AG09319 (cell line): ENCODE results near the gene TMEM213.
A peak's percentile ranks its signal among the peaks of the same experiment; 100 is the strongest.

Experiments used
- DNase-seq: peaks from one replicate; pipeline ENCODE4 v3.0.0-alpha.2; 2010; ENCODE audit warnings: low read depth; ENCODE audit errors: extremely low read depth
- TF ChIP-seq, protein P1 (sequence below): IDR thresholded peaks from 2 replicates; pipeline ENCODE4 v1.5.1; 2011; ENCODE audit warnings: low read depth, mild to moderate bottlenecking, inconsistent platforms, low read length, moderate library complexity

Gene TMEM213

DNA sequence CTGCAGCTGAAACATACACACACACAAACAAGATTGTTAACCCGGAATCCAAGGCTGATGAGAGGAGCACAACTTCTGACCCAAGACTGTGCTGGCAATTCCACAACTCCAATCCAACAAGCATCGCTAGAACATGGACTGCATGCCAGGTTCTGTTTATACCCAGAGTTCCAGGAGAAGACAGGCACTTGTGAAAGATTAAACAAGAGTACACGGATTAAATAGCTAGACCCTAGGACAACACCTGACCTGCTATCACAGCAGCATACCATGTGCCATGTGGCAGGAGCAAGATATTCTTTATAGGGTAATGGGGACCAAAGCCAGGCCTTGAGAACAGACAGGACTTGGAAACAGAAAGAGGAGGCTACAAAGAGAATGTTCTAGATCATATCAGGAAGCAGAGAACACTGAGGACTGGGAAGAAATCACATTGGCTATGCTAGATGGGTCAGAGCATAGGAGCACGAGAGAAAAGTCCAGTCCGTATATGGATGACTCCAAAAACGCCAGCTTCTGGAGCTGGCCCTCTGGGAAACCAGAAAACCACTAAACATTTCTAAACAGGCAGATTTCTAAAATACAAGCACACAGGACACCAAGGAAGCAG, 83.9 kb downstream of the TMEM213 start:
- DNase-seq = no peak
- TF ChIP-seq, protein P1, sequence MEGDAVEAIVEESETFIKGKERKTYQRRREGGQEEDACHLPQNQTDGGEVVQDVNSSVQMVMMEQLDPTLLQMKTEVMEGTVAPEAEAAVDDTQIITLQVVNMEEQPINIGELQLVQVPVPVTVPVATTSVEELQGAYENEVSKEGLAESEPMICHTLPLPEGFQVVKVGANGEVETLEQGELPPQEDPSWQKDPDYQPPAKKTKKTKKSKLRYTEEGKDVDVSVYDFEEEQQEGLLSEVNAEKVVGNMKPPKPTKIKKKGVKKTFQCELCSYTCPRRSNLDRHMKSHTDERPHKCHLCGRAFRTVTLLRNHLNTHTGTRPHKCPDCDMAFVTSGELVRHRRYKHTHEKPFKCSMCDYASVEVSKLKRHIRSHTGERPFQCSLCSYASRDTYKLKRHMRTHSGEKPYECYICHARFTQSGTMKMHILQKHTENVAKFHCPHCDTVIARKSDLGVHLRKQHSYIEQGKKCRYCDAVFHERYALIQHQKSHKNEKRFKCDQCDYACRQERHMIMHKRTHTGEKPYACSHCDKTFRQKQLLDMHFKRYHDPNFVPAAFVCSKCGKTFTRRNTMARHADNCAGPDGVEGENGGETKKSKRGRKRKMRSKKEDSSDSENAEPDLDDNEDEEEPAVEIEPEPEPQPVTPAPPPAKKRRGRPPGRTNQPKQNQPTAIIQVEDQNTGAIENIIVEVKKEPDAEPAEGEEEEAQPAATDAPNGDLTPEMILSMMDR = no peak

DNA sequence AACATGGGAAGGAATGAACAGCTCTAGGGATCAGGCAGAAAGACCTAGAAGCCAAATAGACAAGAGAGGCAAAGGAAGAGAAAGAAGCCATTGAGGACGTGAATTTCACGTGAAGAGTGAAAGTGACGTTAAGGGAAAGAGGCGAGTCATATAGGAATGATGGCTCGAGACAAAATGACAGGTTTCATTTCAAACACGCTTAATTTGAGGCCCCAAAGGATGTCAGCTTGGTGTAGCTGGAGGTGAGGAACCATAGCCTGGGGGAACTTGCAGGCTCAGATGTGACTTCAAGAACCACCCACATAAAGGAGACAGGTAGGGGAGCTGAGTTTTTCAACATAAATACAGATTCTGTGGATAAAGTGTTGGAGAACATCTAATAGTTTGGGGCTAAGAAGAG, 84.5 kb downstream of the TMEM213 start:
- TF ChIP-seq, protein P1 = no peak

DNA sequence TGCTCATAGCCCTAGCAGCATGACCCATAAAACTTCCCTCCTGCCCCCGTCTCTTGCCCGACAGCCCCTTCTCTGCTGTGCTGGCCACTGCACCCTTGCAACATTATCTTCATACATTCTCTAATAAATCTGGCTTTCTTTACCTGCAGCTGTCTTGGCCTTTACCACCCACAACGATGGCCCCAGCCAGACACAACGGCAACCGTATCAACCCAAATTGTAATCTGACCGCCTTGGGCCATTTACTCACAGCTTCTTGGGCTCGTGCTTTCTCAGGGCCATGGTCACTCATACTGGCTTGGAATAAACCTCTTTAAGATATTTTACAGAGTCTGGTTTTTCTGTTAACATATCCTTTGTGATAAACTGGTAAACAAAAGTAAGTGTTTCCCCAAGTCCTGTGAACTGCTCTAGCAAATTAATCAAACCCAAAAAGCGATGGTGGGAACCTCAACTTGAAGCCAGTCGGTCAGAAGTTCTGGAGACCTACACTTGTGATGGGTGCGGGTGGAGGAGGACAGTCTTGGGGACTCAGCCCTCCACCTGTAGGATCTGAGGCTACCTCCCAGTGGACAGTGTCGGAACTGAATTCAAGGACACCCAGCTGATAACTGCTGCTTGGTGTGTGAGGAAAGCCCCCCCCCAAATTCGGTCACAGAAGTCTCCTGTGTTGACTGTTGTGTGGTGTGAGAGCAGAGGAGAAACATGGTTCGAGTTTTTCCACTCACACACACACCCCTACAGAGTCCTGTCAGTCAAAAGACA, 87.8 kb downstream of the TMEM213 start:
- DNase-seq = no peak
- TF ChIP-seq, protein P1 = peak; percentile 1

More for the DNA sequence above, 84.5 kb downstream of the TMEM213 start:
- DNase-seq = no peak

DNA sequence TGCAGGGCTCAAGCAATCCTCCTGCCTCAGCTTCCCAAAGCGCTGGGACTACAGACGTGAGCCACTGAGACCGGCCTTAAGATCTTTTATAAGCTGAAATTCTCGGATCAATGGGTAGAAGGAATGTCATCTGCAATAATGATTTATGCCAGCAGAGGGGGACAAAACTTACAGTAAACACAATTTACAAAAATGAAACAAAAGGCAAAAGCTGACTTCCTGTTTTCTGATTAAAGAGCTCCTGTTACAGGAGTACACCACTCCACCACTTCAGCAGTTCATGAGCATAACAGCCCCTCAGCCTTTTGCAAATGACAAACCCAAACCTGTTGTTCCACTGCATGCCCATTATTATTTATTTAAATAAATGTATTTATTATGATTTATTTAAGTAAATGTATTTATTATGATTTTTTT, 88.7 kb downstream of the TMEM213 start:
- peak; percentile 61 for DNase-seq
- TF ChIP-seq, protein P1 = peak; percentile 58

DNA sequence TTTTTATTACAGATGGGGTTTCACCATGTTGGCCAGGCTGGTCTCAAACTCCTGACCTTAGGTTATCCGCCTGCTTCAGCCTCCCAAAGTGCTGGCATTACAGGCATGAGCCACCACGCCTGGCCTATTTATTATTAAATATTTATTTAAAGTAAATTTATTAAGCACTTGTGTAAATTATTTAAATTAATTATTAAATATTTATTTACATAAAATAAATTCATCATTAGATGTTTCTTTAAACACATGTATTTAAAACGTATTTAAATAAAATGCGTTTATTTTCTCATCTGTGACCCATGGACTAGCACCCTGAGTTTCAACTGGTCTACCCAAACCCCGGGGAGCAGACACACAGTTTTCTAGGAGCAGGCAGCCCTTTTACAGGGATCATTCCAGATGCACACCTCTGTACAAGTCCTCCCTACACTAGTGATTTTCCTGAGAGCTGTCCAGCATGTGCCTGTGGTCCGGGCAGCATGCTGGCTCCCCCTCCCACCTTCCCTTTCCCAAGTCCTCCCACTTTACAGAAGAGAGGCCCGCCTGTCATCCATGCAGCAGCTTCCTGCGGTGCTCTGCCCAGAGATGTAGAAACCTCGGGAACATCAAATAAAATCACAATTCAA, 89.4 kb downstream of the TMEM213 start:
- TF ChIP-seq, protein P1 = no peak
- DNase-seq = no peak
